Fibroblast of peridontal ligament (primary cell): ENCODE data around the gene CAMTA1.
"Not testable (repeated sequence)": the region's sequence is repeated elsewhere in the genome, so short reads cannot be mapped to it uniquely, and the experiment has no call there.

Experiments
- DNase-seq: peaks from one replicate; pipeline ENCODE4 v3.0.0-alpha.2; 2010; ENCODE audit errors: extremely low read depth

The CAMTA1 gene

GRCh38 chr1:7769673-7770412 is 984.6 kb downstream of the CAMTA1 start:
- no peak for DNase-seq

GRCh38 chr1:7770669-7770996 is 985.4 kb downstream of the CAMTA1 start:
- DNase-seq = no peak

- peak; percentile 66 for DNase-seq
These were observed 986.0 kb downstream of the CAMTA1 start, which contains the start of gene VAMP3 for GRCh38 chr1:7770997-7771822. VAMP3 (plus strand) TSS chr1:7771296; CDS start chr1:7771384, 88 bp downstream.

GRCh38 chr1:7771823-7772299 is 986.6 kb downstream of the CAMTA1 start:
- DNase-seq = no peak

GRCh38 chr1:7777591-7777990 is 992.3 kb downstream of the CAMTA1 start:
- no peak for DNase-seq

- DNase-seq = no peak
These were observed 992.9 kb downstream of the CAMTA1 start for GRCh38 chr1:7778133-7778628.

- no peak for DNase-seq
These were observed 995.7 kb downstream of the CAMTA1 start for GRCh38 chr1:7780976-7781375.

- no peak for DNase-seq
These were observed 996.2 kb downstream of the CAMTA1 start for GRCh38 chr1:7781501-7781900.

- no peak for DNase-seq
These were observed 996.8 kb downstream of the CAMTA1 start for GRCh38 chr1:7781923-7782495.

- peak; percentile 46 for DNase-seq
These were observed 998.0 kb downstream of the CAMTA1 start for GRCh38 chr1:7783178-7783711.

GRCh38 chr1:7783826-7784491 is 998.7 kb downstream of the CAMTA1 start, which contains the start of gene PER3:
PER3 (plus strand) TSS chr1:7784291; CDS start chr1:7784878, 587 bp downstream.
- DNase-seq = peak; percentile 95

- peak; percentile 17 for DNase-seq
These were observed 999.3 kb downstream of the CAMTA1 start for GRCh38 chr1:7784492-7785071.

GRCh38 chr1:7785108-7785507 is 999.9 kb downstream of the CAMTA1 start:
- DNase-seq = peak; percentile 3

GRCh38 chr1:7786795-7787194 is 1001.5 kb downstream of the CAMTA1 start:
- no peak for DNase-seq

GRCh38 chr1:7789828-7790227 is 1004.6 kb downstream of the CAMTA1 start:
- DNase-seq = no peak

- DNase-seq = not testable (repeated sequence)
These were observed 1005.8 kb downstream of the CAMTA1 start for GRCh38 chr1:7791027-7791426.

- no peak for DNase-seq
These were observed 1010.2 kb downstream of the CAMTA1 start for GRCh38 chr1:7795406-7795805.

GRCh38 chr1:7805460-7805859 is 1020.2 kb downstream of the CAMTA1 start:
- DNase-seq = no peak

- peak; percentile 58 for DNase-seq
These were observed 1023.1 kb downstream of the CAMTA1 start for GRCh38 chr1:7808253-7808844.

GRCh38 chr1:7809742-7810141 is 1024.5 kb downstream of the CAMTA1 start:
- no peak for DNase-seq

GRCh38 chr1:7810395-7810794 is 1025.1 kb downstream of the CAMTA1 start:
- DNase-seq = peak; percentile 81
